SK-N-SH treated with all-trans-retinoic acid at 6 μM for 48 hours (cell line): Measurements from ENCODE around the gene PSMF1.
A peak's percentile ranks its signal among the peaks of the same experiment; 100 is the strongest.

Experiments used
- ATAC-seq: fragments of 200-7000 bp; cut with Tn5 transposase; 3 replicates; pipeline ENCODE4 v1.9.1; 2020; ENCODE audit warnings: mild to moderate bottlenecking, moderate library complexity
- ARNTL ChIP-seq: fragments of 450-650 bp; formaldehyde crosslinking; IDR thresholded peaks from 2 replicates; pipeline ENCODE4 v1.5.0; 2020; ENCODE audit warnings: low read depth, mild to moderate bottlenecking, moderate library complexity, borderline replicate concordance
- BACH2 ChIP-seq: fragments of 250-450 bp; sonication (Bioruptor Pico); IDR thresholded peaks from 2 replicates; pipeline ENCODE4 v1.9.0; 2021; ENCODE audit warnings: mild to moderate bottlenecking, borderline replicate concordance
- CREB5 ChIP-seq: fragments of 250-450 bp; sonication (Bioruptor Pico); IDR thresholded peaks from 2 replicates; pipeline ENCODE4 v1.5.1; 2020; ENCODE audit warnings: low read depth, mild to moderate bottlenecking, moderate library complexity
- CSDC2 ChIP-seq: fragments of 250-450 bp; sonication (Bioruptor Pico); IDR thresholded peaks from 2 replicates; pipeline ENCODE4 v1.5.0; 2020; ENCODE audit warnings: mild to moderate bottlenecking, moderate library complexity
- ESRRG ChIP-seq: fragments of 250-450 bp; sonication (Bioruptor Pico); IDR thresholded peaks from 2 replicates; pipeline ENCODE4 v1.6.1; 2021; ENCODE audit warnings: mild to moderate bottlenecking
- GLIS3 ChIP-seq: fragments of 250-450 bp; sonication (Bioruptor Pico); IDR thresholded peaks from 2 replicates; pipeline ENCODE4 v1.5.0; 2020; ENCODE audit warnings: mild to moderate bottlenecking, moderate library complexity
- OSR1 ChIP-seq: fragments of 250-450 bp; sonication (Bioruptor Pico); IDR thresholded peaks from 2 replicates; pipeline ENCODE4 v1.8.0; 2022; ENCODE audit warnings: moderate library complexity, mild to moderate bottlenecking, inconsistent platforms
- SNAI2 ChIP-seq: fragments of 250-450 bp; sonication (Bioruptor Pico); IDR thresholded peaks from 2 replicates; pipeline ENCODE4 v1.5.0; 2020; ENCODE audit warnings: mild to moderate bottlenecking, moderate library complexity
- TCF4 ChIP-seq: fragments of 250-450 bp; sonication (Bioruptor Pico); IDR thresholded peaks from 2 replicates; pipeline ENCODE4 v1.8.0; 2021; ENCODE audit warnings: mild to moderate bottlenecking, moderate library complexity, borderline replicate concordance
- TOX ChIP-seq: fragments of 250-450 bp; sonication (Bioruptor Pico); IDR thresholded peaks from 2 replicates; pipeline ENCODE4 v1.8.0; 2021; ENCODE audit warnings: mild to moderate bottlenecking, moderate library complexity, borderline replicate concordance
- ZC3H10 ChIP-seq: fragments of 250-450 bp; sonication (Bioruptor Pico); IDR thresholded peaks from 2 replicates; pipeline ENCODE4 v1.5.1; 2021; ENCODE audit warnings: mild to moderate bottlenecking, moderate library complexity
- ZFP3 ChIP-seq: fragments of 250-450 bp; sonication (Bioruptor Pico); IDR thresholded peaks from 2 replicates; pipeline ENCODE4 v1.5.0; 2020; ENCODE audit warnings: mild to moderate bottlenecking, moderate library complexity
- ZFP30 ChIP-seq: fragments of 450-650 bp; formaldehyde crosslinking; IDR thresholded peaks from 2 replicates; pipeline ENCODE4 v1.5.0; 2022; ENCODE audit warnings: mild to moderate bottlenecking, moderate library complexity
- ZNF565 ChIP-seq: fragments of 450-650 bp; formaldehyde crosslinking; conservative IDR thresholded peaks from 2 replicates; pipeline ENCODE4 v1.5.0; 2020; ENCODE audit warnings: low read depth, mild to moderate bottlenecking, moderate library complexity
- ZNF70 ChIP-seq: fragments of 450-650 bp; formaldehyde crosslinking; IDR thresholded peaks from 2 replicates; pipeline ENCODE4 v1.5.0; 2020; ENCODE audit warnings: mild to moderate bottlenecking, moderate library complexity
- TF ChIP-seq, protein P1 (sequence below): fragments of 250-450 bp; sonication (Bioruptor Pico); IDR thresholded peaks from 2 replicates; pipeline ENCODE4 v1.5.0; 2020; ENCODE audit warnings: mild to moderate bottlenecking, moderate library complexity
- TF ChIP-seq, protein P2 (sequence below): fragments of 250-450 bp; sonication (Bioruptor Pico); IDR thresholded peaks from 2 replicates; pipeline ENCODE4 v1.8.0; 2021; ENCODE audit warnings: low read depth, mild to moderate bottlenecking, moderate library complexity, borderline replicate concordance
- TF ChIP-seq, protein P3 (sequence below): fragments of 250-450 bp; sonication (Bioruptor Pico); IDR thresholded peaks from 2 replicates; pipeline ENCODE4 v1.8.0; 2020; ENCODE audit warnings: mild to moderate bottlenecking, moderate library complexity, borderline replicate concordance

PSMF1 gene

GRCh38 chr20:1118336-1119127 is at the start of gene PSMF1:
Gene PSMF1 (plus strand): TSS chr20:1118602. CDS start chr20:1118774, 172 bp downstream.
- peak; percentile 99 for ATAC-seq
- TF ChIP-seq, protein P1, sequence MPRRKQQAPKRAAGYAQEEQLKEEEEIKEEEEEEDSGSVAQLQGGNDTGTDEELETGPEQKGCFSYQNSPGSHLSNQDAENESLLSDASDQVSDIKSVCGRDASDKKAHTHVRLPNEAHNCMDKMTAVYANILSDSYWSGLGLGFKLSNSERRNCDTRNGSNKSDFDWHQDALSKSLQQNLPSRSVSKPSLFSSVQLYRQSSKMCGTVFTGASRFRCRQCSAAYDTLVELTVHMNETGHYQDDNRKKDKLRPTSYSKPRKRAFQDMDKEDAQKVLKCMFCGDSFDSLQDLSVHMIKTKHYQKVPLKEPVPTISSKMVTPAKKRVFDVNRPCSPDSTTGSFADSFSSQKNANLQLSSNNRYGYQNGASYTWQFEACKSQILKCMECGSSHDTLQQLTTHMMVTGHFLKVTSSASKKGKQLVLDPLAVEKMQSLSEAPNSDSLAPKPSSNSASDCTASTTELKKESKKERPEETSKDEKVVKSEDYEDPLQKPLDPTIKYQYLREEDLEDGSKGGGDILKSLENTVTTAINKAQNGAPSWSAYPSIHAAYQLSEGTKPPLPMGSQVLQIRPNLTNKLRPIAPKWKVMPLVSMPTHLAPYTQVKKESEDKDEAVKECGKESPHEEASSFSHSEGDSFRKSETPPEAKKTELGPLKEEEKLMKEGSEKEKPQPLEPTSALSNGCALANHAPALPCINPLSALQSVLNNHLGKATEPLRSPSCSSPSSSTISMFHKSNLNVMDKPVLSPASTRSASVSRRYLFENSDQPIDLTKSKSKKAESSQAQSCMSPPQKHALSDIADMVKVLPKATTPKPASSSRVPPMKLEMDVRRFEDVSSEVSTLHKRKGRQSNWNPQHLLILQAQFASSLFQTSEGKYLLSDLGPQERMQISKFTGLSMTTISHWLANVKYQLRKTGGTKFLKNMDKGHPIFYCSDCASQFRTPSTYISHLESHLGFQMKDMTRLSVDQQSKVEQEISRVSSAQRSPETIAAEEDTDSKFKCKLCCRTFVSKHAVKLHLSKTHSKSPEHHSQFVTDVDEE (CRISPR knock-in tag): 0 out of 2 replicates have a peak, but pooled peaks have one; percentile 21
- no peak for TF ChIP-seq TCF4 (CRISPR knock-in tag)
- TF ChIP-seq SNAI2 (CRISPR knock-in tag): no peak
- TF ChIP-seq, protein P2, sequence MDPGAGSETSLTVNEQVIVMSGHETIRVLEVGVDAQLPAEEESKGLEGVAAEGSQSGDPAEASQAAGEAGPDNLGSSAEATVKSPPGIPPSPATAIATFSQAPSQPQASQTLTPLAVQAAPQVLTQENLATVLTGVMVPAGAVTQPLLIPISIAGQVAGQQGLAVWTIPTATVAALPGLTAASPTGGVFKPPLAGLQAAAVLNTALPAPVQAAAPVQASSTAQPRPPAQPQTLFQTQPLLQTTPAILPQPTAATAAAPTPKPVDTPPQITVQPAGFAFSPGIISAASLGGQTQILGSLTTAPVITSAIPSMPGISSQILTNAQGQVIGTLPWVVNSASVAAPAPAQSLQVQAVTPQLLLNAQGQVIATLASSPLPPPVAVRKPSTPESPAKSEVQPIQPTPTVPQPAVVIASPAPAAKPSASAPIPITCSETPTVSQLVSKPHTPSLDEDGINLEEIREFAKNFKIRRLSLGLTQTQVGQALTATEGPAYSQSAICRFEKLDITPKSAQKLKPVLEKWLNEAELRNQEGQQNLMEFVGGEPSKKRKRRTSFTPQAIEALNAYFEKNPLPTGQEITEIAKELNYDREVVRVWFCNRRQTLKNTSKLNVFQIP: peak; percentile 89; the same call in 1 of the 2 replicates
- TF ChIP-seq OSR1: no peak
- no peak for TF ChIP-seq CREB5 (CRISPR knock-in tag)
- TF ChIP-seq ZFP3 (CRISPR knock-in tag): 0 out of 2 replicates have a peak, but pooled peaks have one; percentile 24
- TF ChIP-seq ZFP30 (CRISPR knock-in tag): no peak

GRCh38 chr20:1072258-1072657 is 46.1 kb upstream of the PSMF1 start:
- no peak for TF ChIP-seq CSDC2 (CRISPR knock-in tag)
- TF ChIP-seq CREB5 (CRISPR knock-in tag): no peak
- TF ChIP-seq GLIS3 (CRISPR knock-in tag): no peak
- TF ChIP-seq, protein P1 (CRISPR knock-in tag): no peak
- TF ChIP-seq SNAI2 (CRISPR knock-in tag): no peak
- no peak for TF ChIP-seq BACH2 (CRISPR knock-in tag)
- TF ChIP-seq ZNF565: no peak
- TF ChIP-seq ZC3H10 (CRISPR knock-in tag): no peak
- TF ChIP-seq TCF4 (CRISPR knock-in tag): no peak
- TF ChIP-seq, protein P2: no peak
- TF ChIP-seq ZFP30 (CRISPR knock-in tag): no peak
- TF ChIP-seq ESRRG: no peak
- no peak for TF ChIP-seq ZNF70 (CRISPR knock-in tag)
- TF ChIP-seq, protein P3, sequence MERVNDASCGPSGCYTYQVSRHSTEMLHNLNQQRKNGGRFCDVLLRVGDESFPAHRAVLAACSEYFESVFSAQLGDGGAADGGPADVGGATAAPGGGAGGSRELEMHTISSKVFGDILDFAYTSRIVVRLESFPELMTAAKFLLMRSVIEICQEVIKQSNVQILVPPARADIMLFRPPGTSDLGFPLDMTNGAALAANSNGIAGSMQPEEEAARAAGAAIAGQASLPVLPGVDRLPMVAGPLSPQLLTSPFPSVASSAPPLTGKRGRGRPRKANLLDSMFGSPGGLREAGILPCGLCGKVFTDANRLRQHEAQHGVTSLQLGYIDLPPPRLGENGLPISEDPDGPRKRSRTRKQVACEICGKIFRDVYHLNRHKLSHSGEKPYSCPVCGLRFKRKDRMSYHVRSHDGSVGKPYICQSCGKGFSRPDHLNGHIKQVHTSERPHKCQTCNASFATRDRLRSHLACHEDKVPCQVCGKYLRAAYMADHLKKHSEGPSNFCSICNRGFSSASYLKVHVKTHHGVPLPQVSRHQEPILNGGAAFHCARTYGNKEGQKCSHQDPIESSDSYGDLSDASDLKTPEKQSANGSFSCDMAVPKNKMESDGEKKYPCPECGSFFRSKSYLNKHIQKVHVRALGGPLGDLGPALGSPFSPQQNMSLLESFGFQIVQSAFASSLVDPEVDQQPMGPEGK (CRISPR knock-in tag): no peak
- no peak for TF ChIP-seq ARNTL
- TF ChIP-seq TOX (CRISPR knock-in tag): no peak
- no peak for TF ChIP-seq OSR1
- no peak for ATAC-seq
